ENCODE data around the gene APIP.

APIP gene

GRCh38 chr11:34836958-34837856 lies 79.0 kb downstream of the APIP start:
- no peak for DNase-seq

- no peak for DNase-seq
Measured at GRCh38 chr11:34833602-34834001, 82.6 kb downstream of the APIP start.
